B cell (primary cell): ENCODE data around the gene ANKFN1. TPM values are rescaled to one million over a fixed set of nuclear protein-coding genes. Genes with fewer than 3 reads are reported as not detected.

ENCODE experiments used
- ATAC-seq: fragments of 200-7000 bp; cut with Tn5 transposase; one replicate; pipeline ENCODE4 v1.10.0; 2021; ENCODE audit warnings: low read depth, mild to moderate bottlenecking, moderate number of reproducible peaks, moderate library complexity
- CTCF ChIA-PET: fragments of 350-600 bp; sonication (Branson Sonifier 250); formaldehyde crosslinking; loops from one replicate; lab custom pipeline; 2021; ENCODE audit warnings: antibody characterized with exemption, inconsistent platforms; lab: Charles Lee
- POLR2A ChIA-PET: fragments of 350-600 bp; sonication (Branson Sonifier 250); formaldehyde crosslinking; loops from one replicate; lab custom pipeline; 2021; ENCODE audit warnings: antibody characterized with exemption; lab: Charles Lee
- DNase-seq: peaks from one replicate; pipeline ENCODE4 v3.0.0; 2013
- H2AFZ ChIP-seq: 2 replicates; pipeline ENCODE4 v1.6.1; 2012; ENCODE audit warnings: mild to moderate bottlenecking, low read depth, low read length; ENCODE audit not compliant: insufficient read depth, poor library complexity, severe bottlenecking
- H3K27ac ChIP-seq, 2 donors: 1 replicate in 1 of 2; 2 replicates in 1 of 2; pipeline ENCODE4 v1.5.1; 2012 to 2013; ENCODE audit warnings: low read length in 2 of 2, mild to moderate bottlenecking in 2 of 2, moderate library complexity in 1 of 2
- H3K27me3 ChIP-seq, 4 experiments: fragments of 200-600 bp in 1 of 4; sonication (generic) in 1 of 4; replicated peaks in 1 of 4; 1 replicate in 2 of 4; 2 replicates in 2 of 4; pipeline versions ENCODE4 v1.6.1 to v1.7.0; 2013 to 2016; ENCODE audit warnings: low read length in 3 of 4, mild to moderate bottlenecking in 2 of 4, mixed read lengths in 1 of 4, moderate library complexity in 1 of 4; ENCODE audit not compliant: insufficient read depth in 4 of 4, control insufficient read depth in 3 of 4; ENCODE audit errors: control extremely low read depth in 1 of 4
- H3K36me3 ChIP-seq, 2 experiments: replicated peaks in 1 of 2; 1 replicate in 1 of 2; 2 replicates in 1 of 2; pipeline versions ENCODE4 v1.6.1 to v1.7.1; 2013; ENCODE audit warnings: low read length in 1 of 2; ENCODE audit not compliant: insufficient read depth in 2 of 2, control insufficient read depth in 1 of 2; ENCODE audit errors: control extremely low read depth in 1 of 2, extremely low read depth in 1 of 2
- H3K4me1 ChIP-seq, 2 donors: fragments of 200-600 bp in 1 of 2; sonication (generic) in 1 of 2; 1 replicate in 1 of 2; 2 replicates in 1 of 2; pipeline versions ENCODE4 v1.5.1 to v1.6.1; 2013 to 2017; ENCODE audit warnings: low read length in 2 of 2; ENCODE audit not compliant: control insufficient read depth in 2 of 2, insufficient read depth in 2 of 2
- H3K4me2 ChIP-seq: replicated peaks from 2 replicates; pipeline ENCODE3; 2012; ENCODE audit warnings: mild to moderate bottlenecking, low read depth, low read length; ENCODE audit not compliant: poor library complexity, severe bottlenecking
- H3K4me3 ChIP-seq, 5 experiments: fragments of 200-600 bp in 1 of 5; sonication (generic) in 1 of 5; 1 replicate in 3 of 5; 2 replicates in 2 of 5; pipeline versions ENCODE4 v1.5.1 to v1.7.0; 2011 to 2016; ENCODE audit warnings: low read length in 4 of 5, mild to moderate bottlenecking in 4 of 5, low read depth in 2 of 5, control low read depth in 1 of 5, moderate library complexity in 1 of 5; ENCODE audit not compliant: insufficient read depth in 1 of 5; ENCODE audit errors: control extremely low read depth in 1 of 5, extremely low read depth in 1 of 5
- H3K79me2 ChIP-seq: fragments of 200-600 bp; sonication (generic); one replicate; pipeline ENCODE4 v1.6.0; 2016; ENCODE audit warnings: low read length; ENCODE audit not compliant: control insufficient read depth, insufficient read depth
- H3K9ac ChIP-seq: fragments of 200-600 bp; sonication (generic); 2 replicates; pipeline ENCODE4 v1.6.1; 2017; ENCODE audit warnings: mild to moderate bottlenecking, low read length, moderate library complexity
- H3K9me3 ChIP-seq, 3 donors: one replicate each; pipeline versions ENCODE4 v1.6.1 to v1.7.1; 2013; ENCODE audit warnings: low read length in 2 of 3; ENCODE audit not compliant: control insufficient read depth in 2 of 3, insufficient read depth in 1 of 3; ENCODE audit errors: control extremely low read depth in 1 of 3
- H4K20me1 ChIP-seq: 2 replicates; pipeline ENCODE4 v1.6.0; 2012; ENCODE audit warnings: mild to moderate bottlenecking, low read length; ENCODE audit not compliant: insufficient read depth, control insufficient read depth, poor library complexity, severe bottlenecking
- H3K27ac Mint-ChIP-seq: one replicate; pipeline ENCODE4 v1.8.0; 2021; ENCODE audit warnings: mixed read lengths
- H3K27me3 Mint-ChIP-seq: one replicate; pipeline ENCODE4 v1.8.0; 2021; ENCODE audit warnings: mixed read lengths
- H3K4me1 Mint-ChIP-seq: one replicate; pipeline ENCODE4 v1.8.0; 2021; ENCODE audit warnings: mixed read lengths
- H3K4me3 Mint-ChIP-seq: one replicate; pipeline ENCODE4 v1.8.0; 2021; ENCODE audit warnings: mixed read lengths
- H3K9me3 Mint-ChIP-seq: one replicate; pipeline ENCODE4 v1.8.0; 2022; ENCODE audit warnings: mixed read lengths; ENCODE audit not compliant: insufficient read depth
- EZH2 ChIP-seq: IDR thresholded peaks from 2 replicates; pipeline ENCODE4 v1.6.1; 2012; ENCODE audit warnings: borderline replicate concordance, low read depth, mild to moderate bottlenecking, moderate library complexity, low read length; ENCODE audit not compliant: insufficient read depth, poor library complexity, severe bottlenecking
- WGBS: methylation state at CpG from one replicate; pipeline ENCODE4 v1.1.5; 2013; ENCODE audit warnings: missing lambda C conversion rate; ENCODE audit not compliant: insufficient coverage; 5-methylcytosine and 5-hydroxymethylcytosine counted together
- intact Hi-C: fragments of 100-400 bp; cut with micrococcal nuclease; formaldehyde crosslinking; loops from one replicate; pipeline ENCODE4 v1.10.0; 2022
- polyA plus RNA-seq: library from polyadenylated mRNA; depleted of rRNA; stranded (reverse); fragments of >200 nt; gene quantifications from 2 replicates; pipeline ENCODE4 v1.2.3, GENCODE V29; 2012
- total RNA-seq, 2 donors: library from RNA; stranded (reverse); fragments of 120-200 nt in 1 of 2; gene quantifications; 1 replicate in 1 of 2; 2 replicates in 1 of 2; pipeline versions ENCODE4 v1.2.3 to v1.2.4, GENCODE V29; 2013 to 2022
- TF ChIP-seq, protein P1 (sequence below): fragments of 200-600 bp; IDR thresholded peaks from one replicate; pipeline ENCODE4 v1.8.0; 2022; ENCODE audit warnings: antibody characterized with exemption, mild to moderate bottlenecking

ANKFN1 gene
- total and polyA plus RNA-seq, 2 donors (not counting 1 experiment from before 2014, with no cell fraction given) = not detected

DNA sequence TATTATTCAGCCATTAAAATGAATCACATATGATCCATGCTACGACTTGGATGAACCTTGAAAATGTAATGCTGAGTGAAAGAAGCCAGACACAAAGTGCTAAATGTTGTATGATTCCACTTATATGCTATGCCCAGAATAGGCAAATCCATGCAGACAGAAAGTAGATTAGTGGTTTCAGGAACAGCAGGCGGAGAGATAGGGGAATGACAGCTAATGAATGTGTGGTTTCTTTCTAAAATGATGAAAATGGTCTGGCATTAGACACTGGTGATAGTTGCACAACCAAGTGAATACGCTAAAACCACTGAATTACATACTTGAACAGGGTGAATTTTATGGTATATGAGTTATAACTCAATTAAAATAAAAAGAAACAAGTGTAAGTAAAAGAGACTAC, 318.4 kb downstream of the ANKFN1 start:
- peaks cover 4% of the 10 kb centered on the region for H3K27me3 Mint-ChIP-seq
- Histone ChIP-seq H3K79me2 (no peaks in the 10 kb centered on the region), H3K27ac (no peak overlapping the region), H4K20me1 (no peaks in the 10 kb centered on the region), H3K4me2 (no peak overlapping the region), H3K4me1 (no peaks in the 10 kb centered on the region), H3K36me3 (no peaks in the 10 kb centered on the region), H3K27me3 (no peaks in the 10 kb centered on the region), H3K9ac (no peak overlapping the region), H3K4me3 (no peak overlapping the region), H2AFZ (no peak overlapping the region), H3K9me3 (no peaks in the 10 kb centered on the region)
- ChIA-PET CTCF (no interaction called here), POLR2A (no interaction called here)
- H3K27ac Mint-ChIP-seq = no peak overlapping the region
- DNase-seq = no peak
- no peak overlapping the region for H3K4me3 Mint-ChIP-seq
- no peak for ATAC-seq
- TF ChIP-seq, protein P1, sequence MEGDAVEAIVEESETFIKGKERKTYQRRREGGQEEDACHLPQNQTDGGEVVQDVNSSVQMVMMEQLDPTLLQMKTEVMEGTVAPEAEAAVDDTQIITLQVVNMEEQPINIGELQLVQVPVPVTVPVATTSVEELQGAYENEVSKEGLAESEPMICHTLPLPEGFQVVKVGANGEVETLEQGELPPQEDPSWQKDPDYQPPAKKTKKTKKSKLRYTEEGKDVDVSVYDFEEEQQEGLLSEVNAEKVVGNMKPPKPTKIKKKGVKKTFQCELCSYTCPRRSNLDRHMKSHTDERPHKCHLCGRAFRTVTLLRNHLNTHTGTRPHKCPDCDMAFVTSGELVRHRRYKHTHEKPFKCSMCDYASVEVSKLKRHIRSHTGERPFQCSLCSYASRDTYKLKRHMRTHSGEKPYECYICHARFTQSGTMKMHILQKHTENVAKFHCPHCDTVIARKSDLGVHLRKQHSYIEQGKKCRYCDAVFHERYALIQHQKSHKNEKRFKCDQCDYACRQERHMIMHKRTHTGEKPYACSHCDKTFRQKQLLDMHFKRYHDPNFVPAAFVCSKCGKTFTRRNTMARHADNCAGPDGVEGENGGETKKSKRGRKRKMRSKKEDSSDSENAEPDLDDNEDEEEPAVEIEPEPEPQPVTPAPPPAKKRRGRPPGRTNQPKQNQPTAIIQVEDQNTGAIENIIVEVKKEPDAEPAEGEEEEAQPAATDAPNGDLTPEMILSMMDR = no peak
- TF ChIP-seq EZH2 = no peak
- intact Hi-C loops = no loop called here
- H3K4me1 Mint-ChIP-seq = peaks cover 2% of the 10 kb centered on the region
- WGBS = 100% methylated on average over 1 of the region's 3 CpGs
- peaks cover 6% of the 10 kb centered on the region for H3K9me3 Mint-ChIP-seq

DNA sequence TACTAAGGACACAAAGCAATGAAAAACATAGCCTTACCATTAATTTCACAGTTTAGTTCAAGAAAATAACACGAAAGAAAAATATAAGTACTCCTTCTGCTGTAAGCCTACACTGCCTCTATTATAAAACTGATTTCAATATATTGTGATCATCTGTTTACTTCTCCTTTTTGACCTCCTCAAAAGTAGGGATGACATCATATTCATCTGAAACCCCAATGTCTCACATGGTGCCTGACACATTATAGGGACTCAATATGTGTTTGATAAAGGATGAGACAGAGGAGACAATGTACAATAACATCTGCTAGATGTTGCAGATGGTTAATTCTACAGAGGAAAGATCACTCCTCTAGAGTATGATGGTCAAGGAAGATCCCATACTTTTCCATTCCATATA, 321.8 kb downstream of the ANKFN1 start:
- no CpG with 5 or more reads among the region's 1 CpG for WGBS
- no peak overlapping the region for H3K4me3 Mint-ChIP-seq
- CTCF ChIA-PET = no interaction called here

More for the DNA sequence above, 321.8 kb downstream of the ANKFN1 start:
- Histone ChIP-seq H3K9ac (no peak overlapping the region), H4K20me1 (no peaks in the 10 kb centered on the region), H3K9me3 (no peaks in the 10 kb centered on the region), H2AFZ (no peak overlapping the region), H3K79me2 (no peaks in the 10 kb centered on the region), H3K4me1 (no peaks in the 10 kb centered on the region), H3K27me3 (no peaks in the 10 kb centered on the region), H3K36me3 (no peaks in the 10 kb centered on the region), H3K4me2 (no peak overlapping the region), H3K27ac (no peak overlapping the region), H3K4me3 (no peak overlapping the region)
- ATAC-seq (no peak), DNase-seq (no peak)
- peaks cover 6% of the 10 kb centered on the region for H3K9me3 Mint-ChIP-seq
- intact Hi-C loops = no loop called here
- peaks cover 2% of the 10 kb centered on the region for H3K4me1 Mint-ChIP-seq
- POLR2A ChIA-PET = no interaction called here
- peaks cover 15% of the 10 kb centered on the region for H3K27me3 Mint-ChIP-seq
- TF ChIP-seq EZH2 = no peak
- TF ChIP-seq, protein P1 = no peak
- H3K27ac Mint-ChIP-seq = no peak overlapping the region
